HEK293 (cell line): Measurements from ENCODE around the gene LKAAEAR1.

ENCODE experiments used
- CTCF ChIA-PET: fragments of 350-600 bp; formaldehyde crosslinking; extraction: SDS; loops from one replicate; lab custom pipeline; 2021; ENCODE audit warnings: antibody characterized with exemption; lab: Yijun Ruan, JAX
- POLR2A ChIA-PET: fragments of 300-600 bp; formaldehyde crosslinking; extraction: SDS; loops from one replicate; lab custom pipeline; 2020; ENCODE audit warnings: antibody characterized with exemption, inconsistent platforms; lab: Yijun Ruan, JAX
- H3K27ac ChIP-seq: fragments of 200-500 bp; sonication (Bioruptor generic); 2 replicates; pipeline ENCODE4 v1.5.1; 2014; ENCODE audit warnings: low read depth, low read length, control low read depth, inconsistent platforms; ENCODE audit errors: extremely low read depth
- H3K36me3 ChIP-seq, 2 experiments: fragments of 200-500 bp in 1 of 2; sonication (Bioruptor generic) in 1 of 2; 1 replicate in 1 of 2; 2 replicates in 1 of 2; pipeline ENCODE4 v1.5.1; 2014 to 2017; ENCODE audit warnings: inconsistent platforms in 2 of 2, low read length in 2 of 2; ENCODE audit not compliant: control insufficient read depth in 2 of 2, insufficient read depth in 1 of 2
- H3K4me1 ChIP-seq: fragments of 200-500 bp; sonication (Bioruptor generic); 2 replicates; pipeline ENCODE4 v1.5.1; 2014; ENCODE audit warnings: mild to moderate bottlenecking, low read length, inconsistent platforms; ENCODE audit not compliant: control insufficient read depth, insufficient read depth
- H3K4me3 ChIP-seq: 2 replicates; pipeline ENCODE4 v1.5.1; 2011; ENCODE audit warnings: low read depth, mild to moderate bottlenecking, control low read depth, low read length, moderate library complexity
- H3K9me3 ChIP-seq: fragments of 200-500 bp; sonication (Bioruptor generic); 2 replicates; pipeline ENCODE4 v1.5.1; 2014; ENCODE audit warnings: low read depth, low read length, inconsistent platforms; ENCODE audit not compliant: control insufficient read depth, insufficient read depth
- EGR2 ChIP-seq: fragments of 450-650 bp; formaldehyde crosslinking; IDR thresholded peaks from 2 replicates; pipeline ENCODE4 v1.5.1; 2016; ENCODE audit warnings: low read depth, missing biosample characterization, missing genetic modification characterization
- GLIS1 ChIP-seq: fragments of 450-650 bp; formaldehyde crosslinking; IDR thresholded peaks from 2 replicates; pipeline ENCODE4 v1.5.1; 2016; ENCODE audit warnings: missing biosample characterization, missing genetic modification characterization
- GLIS2 ChIP-seq: fragments of 450-650 bp; formaldehyde crosslinking; IDR thresholded peaks from 2 replicates; pipeline ENCODE4 v1.5.1; 2016; ENCODE audit warnings: missing biosample characterization, missing genetic modification characterization
- IKZF3 ChIP-seq: fragments of 450-650 bp; IDR thresholded peaks from 2 replicates; pipeline ENCODE4 v1.5.0; 2018; ENCODE audit warnings: missing biosample characterization, mild to moderate bottlenecking, missing genetic modification characterization, moderate library complexity
- KLF8 ChIP-seq: fragments of 450-650 bp; formaldehyde crosslinking; IDR thresholded peaks from 2 replicates; pipeline ENCODE4 v1.5.1; 2016; ENCODE audit warnings: missing biosample characterization, missing genetic modification characterization
- OSR2 ChIP-seq: fragments of 450-650 bp; formaldehyde crosslinking; IDR thresholded peaks from 2 replicates; pipeline ENCODE4 v1.5.1; 2016; ENCODE audit warnings: missing biosample characterization, missing genetic modification characterization
- SP2 ChIP-seq: fragments of 450-650 bp; formaldehyde crosslinking; IDR thresholded peaks from 2 replicates; pipeline ENCODE4 v1.5.1; 2016; ENCODE audit warnings: missing biosample characterization, missing genetic modification characterization
- SP7 ChIP-seq: fragments of 450-650 bp; formaldehyde crosslinking; IDR thresholded peaks from 2 replicates; pipeline ENCODE4 v1.5.1; 2016; ENCODE audit warnings: missing biosample characterization, missing genetic modification characterization
- WT1 ChIP-seq: fragments of 450-650 bp; formaldehyde crosslinking; IDR thresholded peaks from 2 replicates; pipeline ENCODE4 v1.5.1; 2016; ENCODE audit warnings: missing biosample characterization, missing genetic modification characterization
- ZBTB1 ChIP-seq: fragments of 450-650 bp; formaldehyde crosslinking; IDR thresholded peaks from 2 replicates; pipeline ENCODE4 v1.5.1; 2016; ENCODE audit warnings: missing biosample characterization, missing genetic modification characterization
- ZBTB8A ChIP-seq: fragments of 450-650 bp; formaldehyde crosslinking; IDR thresholded peaks from 2 replicates; pipeline ENCODE4 v1.5.1; 2016; ENCODE audit warnings: missing biosample characterization, missing genetic modification characterization
- ZFHX2 ChIP-seq: fragments of 450-650 bp; formaldehyde crosslinking; conservative IDR thresholded peaks from 2 replicates; pipeline ENCODE4 v1.5.1; 2016; ENCODE audit warnings: missing biosample characterization, missing genetic modification characterization
- ZFP41 ChIP-seq: fragments of 450-650 bp; formaldehyde crosslinking; IDR thresholded peaks from 2 replicates; pipeline ENCODE4 v1.5.1; 2016; ENCODE audit warnings: missing biosample characterization, missing genetic modification characterization, borderline replicate concordance
- ZNF121 ChIP-seq: fragments of 450-650 bp; formaldehyde crosslinking; IDR thresholded peaks from 2 replicates; pipeline ENCODE4 v1.5.1; 2016; ENCODE audit warnings: missing biosample characterization, missing genetic modification characterization
- ZNF169 ChIP-seq: fragments of 450-650 bp; formaldehyde crosslinking; IDR thresholded peaks from 2 replicates; pipeline ENCODE4 v1.5.1; 2016; ENCODE audit warnings: missing biosample characterization, missing genetic modification characterization
- ZNF175 ChIP-seq: fragments of 450-650 bp; formaldehyde crosslinking; IDR thresholded peaks from 2 replicates; pipeline ENCODE4 v1.5.1; 2016; ENCODE audit warnings: missing biosample characterization, missing genetic modification characterization
- ZNF350 ChIP-seq: fragments of 450-650 bp; formaldehyde crosslinking; IDR thresholded peaks from 2 replicates; pipeline ENCODE4 v1.5.0; 2017; ENCODE audit warnings: missing biosample characterization, mild to moderate bottlenecking, missing genetic modification characterization
- ZNF423 ChIP-seq: fragments of 450-650 bp; formaldehyde crosslinking; IDR thresholded peaks from 2 replicates; pipeline ENCODE4 v1.5.1; 2016; ENCODE audit warnings: missing biosample characterization, missing genetic modification characterization
- ZNF433 ChIP-seq: fragments of 450-650 bp; formaldehyde crosslinking; IDR thresholded peaks from 2 replicates; pipeline ENCODE4 v1.5.1; 2016; ENCODE audit warnings: missing biosample characterization, missing genetic modification characterization, low read depth
- ZNF585B ChIP-seq: fragments of 450-650 bp; formaldehyde crosslinking; IDR thresholded peaks from 2 replicates; pipeline ENCODE4 v1.5.1; 2016; ENCODE audit warnings: missing biosample characterization, missing genetic modification characterization
- ZNF600 ChIP-seq: fragments of 450-650 bp; formaldehyde crosslinking; IDR thresholded peaks from 2 replicates; pipeline ENCODE4 v1.5.1; 2016; ENCODE audit warnings: missing biosample characterization, missing genetic modification characterization
- ZNF791 ChIP-seq: fragments of 450-650 bp; formaldehyde crosslinking; IDR thresholded peaks from 2 replicates; pipeline ENCODE4 v1.5.1; 2016; ENCODE audit warnings: missing biosample characterization, missing genetic modification characterization
- ZSCAN30 ChIP-seq: fragments of 450-650 bp; IDR thresholded peaks from 2 replicates; pipeline ENCODE4 v1.5.1; 2018; ENCODE audit warnings: missing biosample characterization, mild to moderate bottlenecking, missing genetic modification characterization, moderate library complexity
- TF ChIP-seq, protein P1 (sequence below): fragments of 450-650 bp; formaldehyde crosslinking; IDR thresholded peaks from 2 replicates; pipeline ENCODE4 v1.5.1; 2016; ENCODE audit warnings: missing biosample characterization, missing genetic modification characterization
- TF ChIP-seq, protein P2 (sequence below): fragments of 450-650 bp; formaldehyde crosslinking; IDR thresholded peaks from 2 replicates; pipeline ENCODE4 v1.5.1; 2016; ENCODE audit warnings: missing biosample characterization, missing genetic modification characterization
- TF ChIP-seq, protein P3 (sequence below): fragments of 450-650 bp; formaldehyde crosslinking; IDR thresholded peaks from 2 replicates; pipeline ENCODE4 v1.5.1; 2016; ENCODE audit warnings: missing biosample characterization, missing genetic modification characterization
- TF ChIP-seq, protein P4 (sequence below): fragments of 450-650 bp; formaldehyde crosslinking; IDR thresholded peaks from 2 replicates; pipeline ENCODE4 v1.5.1; 2016; ENCODE audit warnings: missing biosample characterization, missing genetic modification characterization
- TF ChIP-seq, protein P5 (sequence below): fragments of 450-650 bp; IDR thresholded peaks from 2 replicates; pipeline ENCODE4 v1.5.1; 2018; ENCODE audit warnings: missing biosample characterization, missing genetic modification characterization

The LKAAEAR1 gene

DNA sequence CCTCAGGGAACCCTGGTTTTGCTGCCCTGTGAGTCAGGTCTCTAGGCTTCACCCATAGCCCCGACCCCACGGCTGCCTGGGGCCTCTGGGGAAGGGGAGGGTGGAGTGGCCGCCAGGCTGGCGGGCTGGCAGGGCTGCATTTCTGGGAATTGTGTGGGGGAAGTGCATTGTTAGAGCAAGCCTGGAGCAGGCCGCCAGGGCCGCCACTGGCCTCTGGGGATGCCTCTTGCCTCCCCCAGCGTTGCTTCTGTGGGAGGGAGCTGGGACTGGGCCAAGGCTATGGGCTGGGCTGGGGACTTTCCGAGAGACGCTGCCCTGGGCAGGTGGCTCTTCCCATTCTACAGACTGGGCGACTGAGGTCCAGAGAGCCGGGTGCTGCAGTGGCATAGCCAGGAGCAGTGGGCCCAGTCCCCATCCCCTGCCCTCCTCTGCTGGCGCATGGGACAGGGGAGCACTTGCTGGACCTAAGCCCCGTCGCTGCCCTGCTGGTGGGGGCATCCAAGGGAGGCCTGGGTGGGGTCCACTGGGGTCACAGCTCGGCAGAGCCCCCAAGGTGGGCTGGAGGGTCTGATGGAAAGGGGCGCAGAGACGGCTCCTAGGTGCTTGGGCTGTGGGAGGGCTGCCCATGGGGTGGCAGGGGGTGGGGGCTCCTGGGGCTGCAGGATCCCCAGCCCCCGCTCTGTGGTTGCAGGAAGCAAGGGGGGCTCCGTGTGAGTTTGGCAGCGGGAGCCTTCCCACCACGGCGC is 28.1 kb downstream of the LKAAEAR1 start:
- Histone ChIP-seq H3K27ac (no peak overlapping the region), H3K9me3 (no peaks in the 10 kb centered on the region), H3K4me3 (no peak overlapping the region), H3K4me1 (no peaks in the 10 kb centered on the region)
- POLR2A ChIA-PET = no interaction called here
- CTCF ChIA-PET = interaction anchor here (0.6 to 2.8 kb wide), 4 partner anchors 16 to 280 kb away, joined by 3 to 39 read pairs (median 5); no protein-coding TSS in a partner anchor
- TF ChIP-seq GLIS2 (tag by site-specific recombination) = peak; percentile 24
- TF ChIP-seq OSR2 = peak; percentile 76
- TF ChIP-seq, protein P1, sequence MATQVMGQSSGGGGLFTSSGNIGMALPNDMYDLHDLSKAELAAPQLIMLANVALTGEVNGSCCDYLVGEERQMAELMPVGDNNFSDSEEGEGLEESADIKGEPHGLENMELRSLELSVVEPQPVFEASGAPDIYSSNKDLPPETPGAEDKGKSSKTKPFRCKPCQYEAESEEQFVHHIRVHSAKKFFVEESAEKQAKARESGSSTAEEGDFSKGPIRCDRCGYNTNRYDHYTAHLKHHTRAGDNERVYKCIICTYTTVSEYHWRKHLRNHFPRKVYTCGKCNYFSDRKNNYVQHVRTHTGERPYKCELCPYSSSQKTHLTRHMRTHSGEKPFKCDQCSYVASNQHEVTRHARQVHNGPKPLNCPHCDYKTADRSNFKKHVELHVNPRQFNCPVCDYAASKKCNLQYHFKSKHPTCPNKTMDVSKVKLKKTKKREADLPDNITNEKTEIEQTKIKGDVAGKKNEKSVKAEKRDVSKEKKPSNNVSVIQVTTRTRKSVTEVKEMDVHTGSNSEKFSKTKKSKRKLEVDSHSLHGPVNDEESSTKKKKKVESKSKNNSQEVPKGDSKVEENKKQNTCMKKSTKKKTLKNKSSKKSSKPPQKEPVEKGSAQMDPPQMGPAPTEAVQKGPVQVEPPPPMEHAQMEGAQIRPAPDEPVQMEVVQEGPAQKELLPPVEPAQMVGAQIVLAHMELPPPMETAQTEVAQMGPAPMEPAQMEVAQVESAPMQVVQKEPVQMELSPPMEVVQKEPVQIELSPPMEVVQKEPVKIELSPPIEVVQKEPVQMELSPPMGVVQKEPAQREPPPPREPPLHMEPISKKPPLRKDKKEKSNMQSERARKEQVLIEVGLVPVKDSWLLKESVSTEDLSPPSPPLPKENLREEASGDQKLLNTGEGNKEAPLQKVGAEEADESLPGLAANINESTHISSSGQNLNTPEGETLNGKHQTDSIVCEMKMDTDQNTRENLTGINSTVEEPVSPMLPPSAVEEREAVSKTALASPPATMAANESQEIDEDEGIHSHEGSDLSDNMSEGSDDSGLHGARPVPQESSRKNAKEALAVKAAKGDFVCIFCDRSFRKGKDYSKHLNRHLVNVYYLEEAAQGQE (tag by site-specific recombination) = no peak
- no peak for TF ChIP-seq ZNF350 (tag by site-specific recombination)
- TF ChIP-seq ZNF791 = no peak
- TF ChIP-seq, protein P2, sequence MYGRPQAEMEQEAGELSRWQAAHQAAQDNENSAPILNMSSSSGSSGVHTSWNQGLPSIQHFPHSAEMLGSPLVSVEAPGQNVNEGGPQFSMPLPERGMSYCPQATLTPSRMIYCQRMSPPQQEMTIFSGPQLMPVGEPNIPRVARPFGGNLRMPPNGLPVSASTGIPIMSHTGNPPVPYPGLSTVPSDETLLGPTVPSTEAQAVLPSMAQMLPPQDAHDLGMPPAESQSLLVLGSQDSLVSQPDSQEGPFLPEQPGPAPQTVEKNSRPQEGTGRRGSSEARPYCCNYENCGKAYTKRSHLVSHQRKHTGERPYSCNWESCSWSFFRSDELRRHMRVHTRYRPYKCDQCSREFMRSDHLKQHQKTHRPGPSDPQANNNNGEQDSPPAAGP (tag by site-specific recombination) = no peak
- TF ChIP-seq KLF8 (tag by site-specific recombination) = 0 out of 2 replicates have a peak, but pooled peaks have one; percentile 27
- TF ChIP-seq, protein P3, sequence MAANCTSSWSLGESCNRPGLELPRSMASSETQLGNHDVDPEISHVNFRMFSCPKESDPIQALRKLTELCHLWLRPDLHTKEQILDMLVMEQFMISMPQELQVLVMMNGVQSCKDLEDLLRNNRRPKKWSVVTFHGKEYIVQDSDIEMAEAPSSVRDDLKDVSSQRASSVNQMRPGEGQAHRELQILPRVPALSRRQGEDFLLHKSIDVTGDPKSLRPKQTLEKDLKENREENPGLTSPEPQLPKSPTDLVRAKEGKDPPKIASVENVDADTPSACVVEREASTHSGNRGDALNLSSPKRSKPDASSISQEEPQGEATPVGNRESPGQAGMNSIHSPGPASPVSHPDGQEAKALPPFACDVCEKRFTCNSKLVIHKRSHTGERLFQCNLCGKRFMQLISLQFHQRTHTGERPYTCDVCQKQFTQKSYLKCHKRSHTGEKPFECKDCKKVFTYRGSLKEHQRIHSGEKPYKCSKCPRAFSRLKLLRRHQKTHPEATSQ (tag by site-specific recombination) = no peak
- peak; percentile 45 for TF ChIP-seq ZBTB8A
- TF ChIP-seq ZBTB1 (tag by site-specific recombination) = no peak
- no peak for TF ChIP-seq ZNF175 (tag by site-specific recombination)
- TF ChIP-seq, protein P4, sequence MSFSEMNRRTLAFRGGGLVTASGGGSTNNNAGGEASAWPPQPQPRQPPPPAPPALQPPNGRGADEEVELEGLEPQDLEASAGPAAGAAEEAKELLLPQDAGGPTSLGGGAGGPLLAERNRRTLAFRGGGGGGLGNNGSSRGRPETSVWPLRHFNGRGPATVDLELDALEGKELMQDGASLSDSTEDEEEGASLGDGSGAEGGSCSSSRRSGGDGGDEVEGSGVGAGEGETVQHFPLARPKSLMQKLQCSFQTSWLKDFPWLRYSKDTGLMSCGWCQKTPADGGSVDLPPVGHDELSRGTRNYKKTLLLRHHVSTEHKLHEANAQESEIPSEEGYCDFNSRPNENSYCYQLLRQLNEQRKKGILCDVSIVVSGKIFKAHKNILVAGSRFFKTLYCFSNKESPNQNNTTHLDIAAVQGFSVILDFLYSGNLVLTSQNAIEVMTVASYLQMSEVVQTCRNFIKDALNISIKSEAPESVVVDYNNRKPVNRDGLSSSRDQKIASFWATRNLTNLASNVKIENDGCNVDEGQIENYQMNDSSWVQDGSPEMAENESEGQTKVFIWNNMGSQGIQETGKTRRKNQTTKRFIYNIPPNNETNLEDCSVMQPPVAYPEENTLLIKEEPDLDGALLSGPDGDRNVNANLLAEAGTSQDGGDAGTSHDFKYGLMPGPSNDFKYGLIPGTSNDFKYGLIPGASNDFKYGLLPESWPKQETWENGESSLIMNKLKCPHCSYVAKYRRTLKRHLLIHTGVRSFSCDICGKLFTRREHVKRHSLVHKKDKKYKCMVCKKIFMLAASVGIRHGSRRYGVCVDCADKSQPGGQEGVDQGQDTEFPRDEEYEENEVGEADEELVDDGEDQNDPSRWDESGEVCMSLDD = peak; percentile 26; the same call in 1 of the 2 replicates
- TF ChIP-seq ZNF169 (tag by site-specific recombination) = no peak
- TF ChIP-seq ZFHX2 (tag by site-specific recombination) = peak; percentile 80
- no peak for TF ChIP-seq ZNF433
- peak; percentile 85 for TF ChIP-seq EGR2 (tag by site-specific recombination)
- peak; percentile 75 for TF ChIP-seq ZNF121 (tag by site-specific recombination)
- TF ChIP-seq WT1 (tag by site-specific recombination) = peak; percentile 23; the same call in 1 of the 2 replicates
- TF ChIP-seq ZNF600 (tag by site-specific recombination) = no peak
- no peak for TF ChIP-seq ZNF585B
- TF ChIP-seq ZFP41 = no peak
- peak; percentile 98 for TF ChIP-seq GLIS1 (tag by site-specific recombination)
- TF ChIP-seq SP7 = 0 out of 2 replicates have a peak, but pooled peaks have one; percentile 31
- TF ChIP-seq, protein P5, sequence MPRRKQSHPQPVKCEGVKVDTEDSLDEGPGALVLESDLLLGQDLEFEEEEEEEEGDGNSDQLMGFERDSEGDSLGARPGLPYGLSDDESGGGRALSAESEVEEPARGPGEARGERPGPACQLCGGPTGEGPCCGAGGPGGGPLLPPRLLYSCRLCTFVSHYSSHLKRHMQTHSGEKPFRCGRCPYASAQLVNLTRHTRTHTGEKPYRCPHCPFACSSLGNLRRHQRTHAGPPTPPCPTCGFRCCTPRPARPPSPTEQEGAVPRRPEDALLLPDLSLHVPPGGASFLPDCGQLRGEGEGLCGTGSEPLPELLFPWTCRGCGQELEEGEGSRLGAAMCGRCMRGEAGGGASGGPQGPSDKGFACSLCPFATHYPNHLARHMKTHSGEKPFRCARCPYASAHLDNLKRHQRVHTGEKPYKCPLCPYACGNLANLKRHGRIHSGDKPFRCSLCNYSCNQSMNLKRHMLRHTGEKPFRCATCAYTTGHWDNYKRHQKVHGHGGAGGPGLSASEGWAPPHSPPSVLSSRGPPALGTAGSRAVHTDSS (tag by site-specific recombination) = no peak
- 0 out of 2 replicates have a peak, but pooled peaks have one; percentile 28 for TF ChIP-seq IKZF3 (tag by site-specific recombination)
- 0 out of 2 replicates have a peak, but pooled peaks have one; percentile 12 for TF ChIP-seq SP2 (tag by site-specific recombination)
- TF ChIP-seq ZNF423 = peak; percentile 70; the same call in 1 of the 2 replicates
- TF ChIP-seq ZSCAN30 (tag by site-specific recombination) = 0 out of 2 replicates have a peak, but pooled peaks have one; percentile 18
- TF ChIP-seq, all 188 proteins: peak for 15
- no peaks in the 10 kb centered on the region for H3K36me3 ChIP-seq
